ENCODE measurements around the gene CD55. TPM values are rescaled to one million over a fixed set of nuclear protein-coding genes. Genes with fewer than 3 reads are reported as not detected.

CD55 gene
- total RNA-seq, 6 experiments from 2014 or later: 10.5 to 23.3 (median 16.4) TPM

GRCh38 chr1:207279652-207280051 is 41.8 kb upstream of the CD55 start:
- Histone ChIP-seq H3K9me3 (no peaks in the 10 kb centered on the region), H3K4me1 (no peaks in the 10 kb centered on the region), H3K27me3 (no peaks in the 10 kb centered on the region), H3K36me3 (no peaks in the 10 kb centered on the region), H3K27ac (no peak overlapping the region), H3K4me3 (no peak overlapping the region)
- TF ChIP-seq POLR2A (IDR thresholded peaks at IDR 0.05) (no peak), CTCF (IDR thresholded peaks at IDR 0.05) (no peak)
- WGBS (ENCODE audit: insufficient coverage, low coverage, low lambda C conversion rate, missing lambda C conversion rate): no CpG with 5 or more reads among the region's 2 CpGs
- intact Hi-C loops (cut with DNase I): no loop called here
- no peak for ATAC-seq
- no peak for DNase-seq

- Histone ChIP-seq H3K27me3 (no peaks in the 10 kb centered on the region), H3K9me3 (no peaks in the 10 kb centered on the region), H3K27ac (no peak overlapping the region), H3K36me3 (no peaks in the 10 kb centered on the region), H3K4me1 (no peaks in the 10 kb centered on the region), H3K4me3 (no peak overlapping the region)
- intact Hi-C loops (cut with DNase I): no loop called here
- ATAC-seq (no peak), DNase-seq (no peak)
- 100% methylated on average over 3 of the region's 3 CpGs for WGBS (ENCODE audit: insufficient coverage, low coverage, low lambda C conversion rate, missing lambda C conversion rate)
- TF ChIP-seq CTCF (IDR thresholded peaks at IDR 0.05) (no peak), POLR2A (IDR thresholded peaks at IDR 0.05) (no peak)
Measured at GRCh38 chr1:207280706-207281105, 40.8 kb upstream of the CD55 start.

GRCh38 chr1:207282058-207282457 is 39.4 kb upstream of the CD55 start:
- H3K4me1 ChIP-seq: no peaks in the 10 kb centered on the region
- no peak overlapping the region for H3K27ac ChIP-seq
- no peaks in the 10 kb centered on the region for H3K9me3 ChIP-seq
- ATAC-seq: peak in 3 of 4 donors; percentile 24 to 70 (median 67)
- intact Hi-C loops (cut with DNase I): no loop called here
- no peaks in the 10 kb centered on the region for H3K27me3 ChIP-seq
- H3K36me3 ChIP-seq: no peaks in the 10 kb centered on the region
- H3K4me3 ChIP-seq: no peak overlapping the region
- TF ChIP-seq CTCF (IDR thresholded peaks at IDR 0.05): no peak
- 50% methylated on average over 1 of the region's 2 CpGs for WGBS (ENCODE audit: insufficient coverage, low coverage, low lambda C conversion rate, missing lambda C conversion rate)
- DNase-seq: no peak

GRCh38 chr1:207282496-207283380 is 38.7 kb upstream of the CD55 start:
- intact Hi-C loops (cut with DNase I): no loop called here
- H3K9me3 ChIP-seq: no peaks in the 10 kb centered on the region
- ATAC-seq (peak in 1 of 4 donors; percentile 35), DNase-seq (no peak)
- H3K36me3 ChIP-seq: no peaks in the 10 kb centered on the region
- peak overlapping the region in 1 of 3 donors; percentile 44 for H3K27ac ChIP-seq
- H3K4me1 ChIP-seq: no peaks in the 10 kb centered on the region
- H3K27me3 ChIP-seq: no peaks in the 10 kb centered on the region
- WGBS (ENCODE audit: insufficient coverage, low coverage, low lambda C conversion rate, missing lambda C conversion rate): 41% methylated on average over 2 of the region's 2 CpGs
- H3K4me3 ChIP-seq: no peak overlapping the region
- TF ChIP-seq CTCF (IDR thresholded peaks at IDR 0.05) (no peak), POLR2A (IDR thresholded peaks at IDR 0.05) (no peak)

All from right lobe of liver (tissue), 6 donors.